ENCODE measurements around the gene IRF2BP2.

The IRF2BP2 gene

DNA sequence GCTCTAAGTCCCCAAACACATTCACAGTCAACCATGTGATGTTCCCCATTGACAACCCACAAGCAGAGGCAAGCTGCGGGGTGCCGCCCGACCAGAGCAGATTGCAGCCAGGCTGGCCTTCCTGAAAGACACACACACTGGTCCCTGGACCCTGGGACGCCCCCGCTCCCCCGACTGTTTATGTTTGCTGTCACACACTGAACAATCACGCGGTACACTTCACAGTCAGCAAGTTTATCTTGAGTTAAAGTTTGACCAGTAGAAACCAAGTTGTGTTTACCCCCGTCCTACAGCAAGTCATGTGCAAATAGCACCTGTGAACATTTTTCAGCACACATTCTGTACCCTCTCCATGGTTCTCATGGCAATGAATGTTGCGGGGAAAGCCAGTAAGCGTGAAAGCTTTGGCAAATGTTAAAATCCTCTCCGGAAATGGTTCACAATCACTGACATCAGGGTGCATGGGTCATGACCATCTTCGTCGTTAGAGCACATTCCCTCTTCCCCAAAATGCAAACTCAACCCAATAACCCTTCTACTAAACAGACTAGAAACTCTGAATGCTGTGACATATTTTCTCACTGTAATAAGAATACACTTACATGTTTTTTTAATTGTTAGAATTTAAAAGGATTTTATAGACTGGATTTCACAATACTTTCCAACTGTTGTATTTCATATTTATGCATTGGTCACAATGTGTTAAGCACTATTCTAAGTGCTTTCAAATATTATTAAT lies 33.3 kb upstream of the IRF2BP2 start:
- TF ChIP-seq, protein P1, sequence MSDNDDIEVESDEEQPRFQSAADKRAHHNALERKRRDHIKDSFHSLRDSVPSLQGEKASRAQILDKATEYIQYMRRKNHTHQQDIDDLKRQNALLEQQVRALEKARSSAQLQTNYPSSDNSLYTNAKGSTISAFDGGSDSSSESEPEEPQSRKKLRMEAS (IDR thresholded peaks at IDR 0.05) = no peak
- no peak for TF ChIP-seq TCF12 (IDR thresholded peaks at IDR 0.05; ENCODE audit: low read depth)
- no peak for TF ChIP-seq TAF1 (IDR thresholded peaks at IDR 0.05; ENCODE audit: low read depth)
- TF ChIP-seq EGR1 (IDR thresholded peaks at IDR 0.05) = no peak
- TF ChIP-seq CEBPB (IDR thresholded peaks at IDR 0.05) = no peak
- TF ChIP-seq NFIC (IDR thresholded peaks at IDR 0.05) = no peak
- no peak for TF ChIP-seq USF1 (IDR thresholded peaks at IDR 0.05)
- no peak for TF ChIP-seq ZBTB7A (IDR thresholded peaks at IDR 0.05; ENCODE audit: low read depth)
- TF ChIP-seq, protein P2, sequence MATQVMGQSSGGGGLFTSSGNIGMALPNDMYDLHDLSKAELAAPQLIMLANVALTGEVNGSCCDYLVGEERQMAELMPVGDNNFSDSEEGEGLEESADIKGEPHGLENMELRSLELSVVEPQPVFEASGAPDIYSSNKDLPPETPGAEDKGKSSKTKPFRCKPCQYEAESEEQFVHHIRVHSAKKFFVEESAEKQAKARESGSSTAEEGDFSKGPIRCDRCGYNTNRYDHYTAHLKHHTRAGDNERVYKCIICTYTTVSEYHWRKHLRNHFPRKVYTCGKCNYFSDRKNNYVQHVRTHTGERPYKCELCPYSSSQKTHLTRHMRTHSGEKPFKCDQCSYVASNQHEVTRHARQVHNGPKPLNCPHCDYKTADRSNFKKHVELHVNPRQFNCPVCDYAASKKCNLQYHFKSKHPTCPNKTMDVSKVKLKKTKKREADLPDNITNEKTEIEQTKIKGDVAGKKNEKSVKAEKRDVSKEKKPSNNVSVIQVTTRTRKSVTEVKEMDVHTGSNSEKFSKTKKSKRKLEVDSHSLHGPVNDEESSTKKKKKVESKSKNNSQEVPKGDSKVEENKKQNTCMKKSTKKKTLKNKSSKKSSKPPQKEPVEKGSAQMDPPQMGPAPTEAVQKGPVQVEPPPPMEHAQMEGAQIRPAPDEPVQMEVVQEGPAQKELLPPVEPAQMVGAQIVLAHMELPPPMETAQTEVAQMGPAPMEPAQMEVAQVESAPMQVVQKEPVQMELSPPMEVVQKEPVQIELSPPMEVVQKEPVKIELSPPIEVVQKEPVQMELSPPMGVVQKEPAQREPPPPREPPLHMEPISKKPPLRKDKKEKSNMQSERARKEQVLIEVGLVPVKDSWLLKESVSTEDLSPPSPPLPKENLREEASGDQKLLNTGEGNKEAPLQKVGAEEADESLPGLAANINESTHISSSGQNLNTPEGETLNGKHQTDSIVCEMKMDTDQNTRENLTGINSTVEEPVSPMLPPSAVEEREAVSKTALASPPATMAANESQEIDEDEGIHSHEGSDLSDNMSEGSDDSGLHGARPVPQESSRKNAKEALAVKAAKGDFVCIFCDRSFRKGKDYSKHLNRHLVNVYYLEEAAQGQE (IDR thresholded peaks at IDR 0.05; ENCODE audit: low read depth) = no peak
- TF ChIP-seq EP300 (IDR thresholded peaks at IDR 0.05; ENCODE audit: borderline replicate concordance) = no peak
- TF ChIP-seq FOXM1 (IDR thresholded peaks at IDR 0.05; ENCODE audit: borderline replicate concordance, low read depth) = no peak
- TF ChIP-seq TEAD4 (IDR thresholded peaks at IDR 0.05) = no peak
- TF ChIP-seq YY1 (IDR thresholded peaks at IDR 0.05; ENCODE audit: low read depth) = no peak
- no peak for TF ChIP-seq RAD21 (IDR thresholded peaks at IDR 0.05; ENCODE audit: low read depth)
- no peak for TF ChIP-seq CREB1 (IDR thresholded peaks at IDR 0.05; ENCODE audit: low read depth)

- TF ChIP-seq USF1 (IDR thresholded peaks at IDR 0.05) (no peak), FOXM1 (IDR thresholded peaks at IDR 0.05; ENCODE audit: borderline replicate concordance, low read depth) (no peak), ZBTB7A (IDR thresholded peaks at IDR 0.05; ENCODE audit: low read depth) (no peak)
These were observed 32.5 kb upstream of the IRF2BP2 start for GRCh38 chr1:234642428-234642827.

GRCh38 chr1:234639961-234640360 lies 30.0 kb upstream of the IRF2BP2 start:
- TF ChIP-seq EGR1 (IDR thresholded peaks at IDR 0.05) (no peak), ZBTB7A (IDR thresholded peaks at IDR 0.05; ENCODE audit: low read depth) (no peak), EP300 (IDR thresholded peaks at IDR 0.05; ENCODE audit: borderline replicate concordance) (no peak)

DNA sequence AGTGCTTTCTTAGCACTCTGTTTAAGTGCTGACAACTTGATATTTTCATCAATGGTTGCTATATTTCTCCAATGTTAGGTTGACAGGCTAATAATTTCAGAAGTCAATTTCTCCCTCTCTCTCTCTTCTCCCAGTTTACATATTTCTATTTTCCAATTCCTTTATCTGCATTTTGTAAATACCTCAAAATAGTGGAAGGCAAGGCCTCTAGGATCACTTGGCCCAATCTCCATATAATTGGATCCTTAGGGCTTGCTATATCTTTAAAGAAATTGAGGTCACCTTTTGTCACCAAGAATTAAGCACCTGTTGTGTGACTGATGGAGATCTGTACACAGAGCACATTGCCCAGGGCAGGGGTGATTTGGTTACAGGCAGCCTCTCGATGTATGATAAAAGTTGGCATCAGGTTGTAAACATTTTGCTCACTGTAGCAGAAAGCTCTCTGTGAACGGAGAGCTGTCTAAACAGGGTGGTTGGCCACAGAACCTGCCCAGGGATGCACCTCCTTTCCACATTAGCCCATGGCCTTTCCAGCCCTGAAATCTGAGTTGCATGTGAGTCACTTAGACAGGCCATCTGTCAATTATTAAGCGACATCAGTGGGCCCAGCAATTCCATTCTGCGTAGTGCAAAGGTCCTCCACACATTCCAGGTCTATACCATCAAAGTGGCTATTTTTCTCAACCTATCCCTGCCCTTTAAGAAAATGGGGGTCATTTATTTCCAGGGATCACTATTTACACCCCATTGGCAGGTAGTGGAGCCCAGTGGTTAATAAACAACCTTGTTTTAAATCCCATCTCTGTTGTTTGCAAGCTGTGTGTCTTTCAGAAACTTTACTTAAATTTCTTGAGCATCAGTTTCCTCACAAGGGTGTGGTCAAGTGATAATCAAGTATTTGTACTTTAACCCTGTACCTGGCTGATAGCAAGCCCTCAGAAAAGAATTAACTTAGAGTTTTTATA lies 29.1 kb upstream of the IRF2BP2 start:
- no peak for TF ChIP-seq CEBPB (IDR thresholded peaks at IDR 0.05)
- no peak for TF ChIP-seq TAF1 (IDR thresholded peaks at IDR 0.05; ENCODE audit: low read depth)
- TF ChIP-seq EGR1 (IDR thresholded peaks at IDR 0.05) = no peak
- TF ChIP-seq, protein P2 (IDR thresholded peaks at IDR 0.05; ENCODE audit: low read depth) = no peak
- TF ChIP-seq FOXM1 (IDR thresholded peaks at IDR 0.05; ENCODE audit: borderline replicate concordance, low read depth) = no peak
- TF ChIP-seq TCF12 (IDR thresholded peaks at IDR 0.05; ENCODE audit: low read depth) = no peak
- no peak for TF ChIP-seq TEAD4 (IDR thresholded peaks at IDR 0.05)
- no peak for TF ChIP-seq YY1 (IDR thresholded peaks at IDR 0.05; ENCODE audit: low read depth)
- no peak for TF ChIP-seq CREB1 (IDR thresholded peaks at IDR 0.05; ENCODE audit: low read depth)
- no peak for TF ChIP-seq NFIC (IDR thresholded peaks at IDR 0.05)
- TF ChIP-seq, protein P1 (IDR thresholded peaks at IDR 0.05) = no peak
- no peak for TF ChIP-seq ZBTB7A (IDR thresholded peaks at IDR 0.05; ENCODE audit: low read depth)
- no peak for TF ChIP-seq RAD21 (IDR thresholded peaks at IDR 0.05; ENCODE audit: low read depth)
- no peak for TF ChIP-seq USF1 (IDR thresholded peaks at IDR 0.05)
- no peak for TF ChIP-seq EP300 (IDR thresholded peaks at IDR 0.05; ENCODE audit: borderline replicate concordance)

DNA sequence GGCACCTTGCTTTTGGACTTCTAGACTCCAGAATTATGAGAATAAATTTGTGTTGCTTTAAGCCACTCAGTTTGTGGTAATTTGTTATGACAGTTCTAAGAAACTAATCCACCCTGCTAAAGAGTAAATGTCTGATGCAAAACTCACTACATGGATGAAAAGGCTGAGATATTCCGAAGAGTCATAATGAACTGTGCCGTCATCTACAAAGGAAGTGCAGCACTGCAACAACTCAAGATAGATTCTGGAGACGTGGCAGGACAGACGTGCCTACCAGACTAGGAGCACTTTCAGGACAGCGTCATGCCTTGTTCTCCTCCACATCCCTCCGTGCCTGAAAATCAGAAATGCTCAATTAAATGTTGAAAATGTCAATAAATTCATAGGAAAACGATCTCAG lies 24.4 kb upstream of the IRF2BP2 start:
- no peak for TF ChIP-seq EP300 (IDR thresholded peaks at IDR 0.05; ENCODE audit: borderline replicate concordance)
- no peak for TF ChIP-seq USF1 (IDR thresholded peaks at IDR 0.05)
- TF ChIP-seq CREB1 (IDR thresholded peaks at IDR 0.05; ENCODE audit: low read depth) = no peak
- no peak for TF ChIP-seq CEBPB (IDR thresholded peaks at IDR 0.05)
- TF ChIP-seq EGR1 (IDR thresholded peaks at IDR 0.05) = no peak
- TF ChIP-seq RAD21 (IDR thresholded peaks at IDR 0.05; ENCODE audit: low read depth) = no peak
- TF ChIP-seq, protein P2 (IDR thresholded peaks at IDR 0.05; ENCODE audit: low read depth) = no peak
